DLD1 (cell line): ENCODE measurements around the gene RPL7A.
"Not testable (repeated sequence)": the region's sequence is repeated elsewhere in the genome, so short reads cannot be mapped to it uniquely, and the experiment has no call there.

Experiments used
- in situ Hi-C: cut with HindIII; loops from 2 replicates; pipeline ENCODE4 v1.10.0; 2017; ENCODE audit warnings: low sequenced_read_pairs

The RPL7A gene

GRCh38 chr9:133385452-133385851, 37.4 kb downstream of the RPL7A start:
- in situ Hi-C loops = no loop called here

GRCh38 chr9:133386338-133386737, 38.3 kb downstream of the RPL7A start:
- in situ Hi-C loops = no loop called here

- in situ Hi-C loops = no loop called here
Measured at GRCh38 chr9:133387680-133388079, 39.7 kb downstream of the RPL7A start.

DNA sequence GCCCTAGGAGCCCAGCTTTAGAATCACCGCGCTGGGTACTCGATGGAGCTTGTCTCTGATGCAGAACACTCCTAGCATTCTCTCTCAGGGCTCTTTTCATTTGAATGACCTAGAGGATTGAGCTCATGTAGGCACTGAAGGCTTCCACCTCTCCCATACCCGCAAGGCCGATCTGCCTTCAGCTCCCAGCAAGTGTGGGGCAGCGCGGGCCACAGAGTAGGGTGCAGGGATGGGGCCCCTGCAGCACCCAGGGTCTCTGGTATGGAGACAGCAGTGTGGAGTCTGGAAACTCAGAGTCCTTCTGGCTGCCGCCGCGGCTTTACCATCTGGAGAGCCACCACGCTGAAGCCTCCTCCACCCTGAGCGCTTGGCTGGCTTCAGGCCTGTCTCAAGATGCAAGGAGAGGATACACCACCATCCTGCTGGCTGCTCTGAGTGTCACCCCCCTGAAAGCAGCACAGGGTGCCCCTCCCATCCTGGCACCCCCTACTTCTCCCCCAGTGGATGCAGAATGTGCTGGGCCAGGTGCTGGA, 41.1 kb downstream of the RPL7A start:
- in situ Hi-C loops = no loop called here

GRCh38 chr9:133389562-133389961, 41.5 kb downstream of the RPL7A start:
- in situ Hi-C loops = no loop called here

- in situ Hi-C loops = no loop called here
Measured at GRCh38 chr9:133390713-133391112, 42.7 kb downstream of the RPL7A start.

DNA sequence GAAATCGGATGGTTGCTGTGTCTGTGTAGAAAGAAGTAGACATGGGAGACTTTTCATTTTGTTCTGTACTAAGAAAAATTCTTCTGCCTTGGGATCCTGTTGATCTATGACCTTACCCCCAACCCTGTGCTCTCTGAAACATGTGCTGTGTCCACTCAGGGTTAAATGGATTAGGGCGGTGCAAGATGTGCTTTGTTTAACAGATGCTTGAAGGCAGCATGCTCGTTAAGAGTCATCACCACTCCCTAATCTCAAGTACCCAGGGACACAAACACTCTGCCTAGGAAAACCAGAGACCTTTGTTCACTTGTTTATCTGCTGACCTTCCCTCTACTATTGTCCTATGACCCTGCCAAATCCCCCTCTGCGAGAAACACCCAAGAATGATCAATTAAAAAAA, 43.4 kb downstream of the RPL7A start:
- in situ Hi-C loops = not testable (repeated sequence)

DNA sequence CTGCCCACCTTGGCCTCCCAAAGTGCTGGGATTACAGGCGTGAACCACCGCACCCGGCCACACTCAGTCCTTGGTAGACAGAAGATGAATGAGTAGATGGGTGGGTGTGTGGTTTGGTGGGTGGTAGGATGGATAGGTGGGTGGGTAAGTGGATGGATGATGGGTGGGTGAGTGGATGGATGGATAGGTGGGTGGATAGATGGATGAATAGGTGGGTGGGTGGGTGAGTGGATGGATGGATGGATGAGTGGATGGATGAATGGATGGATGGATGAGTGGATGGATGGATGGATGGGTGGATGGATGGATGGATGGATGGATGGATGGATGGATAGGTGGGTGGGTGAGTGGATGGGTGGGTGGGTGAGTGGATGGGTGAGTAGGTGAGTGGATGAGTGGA, 44.3 kb downstream of the RPL7A start:
- in situ Hi-C loops = not testable (repeated sequence)

DNA sequence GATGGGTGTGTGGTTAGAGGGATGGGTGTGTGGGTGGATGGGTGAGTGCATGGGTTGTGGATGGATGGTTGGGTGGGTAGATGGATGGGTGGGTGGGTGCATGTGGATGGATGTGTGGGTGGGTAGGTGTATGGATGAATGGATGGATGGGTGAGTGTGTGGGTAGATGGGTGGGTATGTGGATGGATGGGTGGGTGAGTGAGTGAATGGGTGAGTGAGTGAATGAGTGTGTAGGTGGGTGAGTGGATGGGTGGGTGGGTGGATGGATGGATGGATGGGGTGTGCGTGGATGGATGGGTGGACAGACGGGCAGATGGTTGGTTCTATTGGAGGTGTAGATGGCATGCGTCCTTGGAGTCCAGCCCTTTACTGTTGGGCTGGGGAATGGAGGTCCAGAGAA, 45.4 kb downstream of the RPL7A start:
- in situ Hi-C loops = no loop called here

DNA sequence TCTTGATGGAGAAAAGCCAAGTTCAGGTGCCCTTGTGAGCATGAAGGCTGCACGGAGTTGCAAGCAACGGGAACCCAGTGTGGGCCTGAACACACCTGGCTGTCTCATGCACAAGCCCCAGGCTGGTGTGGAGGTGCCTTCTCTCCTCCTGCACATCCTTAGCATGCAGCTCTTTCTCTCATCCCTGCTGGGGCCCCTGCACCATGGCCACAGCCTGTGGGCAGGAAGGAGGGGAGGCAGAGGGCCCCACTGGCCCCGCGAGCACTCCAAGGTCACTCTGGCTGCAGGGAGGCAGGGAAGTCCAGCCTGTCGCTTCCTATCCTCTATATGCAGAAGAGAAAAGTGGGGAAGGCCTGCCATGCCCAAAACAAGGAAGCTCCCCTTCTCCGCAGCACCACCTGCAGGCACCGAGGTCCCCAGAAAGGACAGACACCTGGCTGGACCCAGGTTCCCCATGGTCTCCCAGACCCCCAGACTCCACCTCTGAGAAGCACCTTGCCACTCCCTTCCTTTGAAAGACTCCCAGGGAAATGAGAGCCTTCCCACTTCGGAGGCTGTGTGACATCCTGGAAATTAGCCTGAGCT, 46.8 kb downstream of the RPL7A start:
- in situ Hi-C loops = no loop called here

DNA sequence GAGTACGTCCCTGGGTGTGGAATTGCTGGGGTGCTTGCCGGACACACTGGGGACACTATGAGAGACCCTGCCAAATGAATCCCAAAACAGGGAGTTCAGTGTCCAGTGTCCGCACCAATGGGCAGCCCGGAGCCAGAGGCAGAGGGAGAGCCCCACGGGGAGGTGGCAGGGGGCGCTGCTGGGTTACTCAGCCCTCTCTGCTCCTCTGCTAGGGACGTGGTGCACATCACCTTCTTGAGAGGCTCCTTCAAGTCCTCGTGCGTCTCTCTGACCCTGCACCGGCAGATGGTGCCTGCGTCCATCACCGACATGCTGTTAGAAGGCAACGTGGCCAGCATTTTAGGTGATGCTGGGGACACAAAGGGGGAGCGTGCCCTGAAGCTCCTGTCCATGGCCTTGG, 48.9 kb downstream of the RPL7A start:
- in situ Hi-C loops = no loop called here

- in situ Hi-C loops = no loop called here
Measured at GRCh38 chr9:133397370-133397769, 49.4 kb downstream of the RPL7A start.

DNA sequence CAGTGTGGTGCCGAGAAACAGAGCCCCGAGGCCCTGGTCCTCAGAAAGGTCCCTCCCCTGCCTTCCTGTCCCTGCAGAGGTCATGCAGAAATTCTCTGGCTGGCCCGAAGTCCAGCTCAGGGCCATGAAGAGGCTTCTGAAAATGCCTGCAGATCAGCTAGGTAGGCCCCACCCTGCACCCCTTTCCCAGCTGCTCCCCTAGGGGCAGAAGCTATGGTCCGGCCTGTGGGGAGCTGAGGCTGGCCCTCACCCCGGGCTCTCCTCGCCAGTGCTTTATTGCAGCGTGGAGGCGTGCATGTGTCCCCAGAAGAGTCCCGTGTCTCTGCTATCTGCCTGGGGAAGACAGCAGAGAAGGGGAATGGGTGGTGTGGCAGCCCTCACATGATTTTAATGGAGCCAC, 49.9 kb downstream of the RPL7A start:
- in situ Hi-C loops = no loop called here

DNA sequence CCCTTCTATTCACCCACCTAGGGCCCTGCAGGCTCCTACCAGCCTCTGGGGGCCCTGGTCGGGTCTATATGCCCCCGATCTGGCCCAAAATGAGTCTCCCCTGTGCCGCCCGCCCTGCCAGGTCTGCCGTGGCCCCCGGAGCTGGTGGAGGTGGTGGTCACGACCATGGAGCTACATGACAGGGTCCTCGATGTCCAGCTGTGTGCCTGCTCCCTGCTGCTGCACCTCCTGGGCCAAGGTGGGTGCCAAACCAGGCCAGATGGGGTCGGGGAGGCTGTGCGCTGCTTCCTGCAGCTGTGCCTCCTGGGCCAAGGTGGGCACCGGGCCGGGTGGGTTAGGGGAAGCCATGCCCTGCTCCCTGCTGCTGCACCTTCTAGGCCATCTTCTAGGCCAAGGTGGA, 52.3 kb downstream of the RPL7A start:
- in situ Hi-C loops = no loop called here
